ENCODE results near the gene FAM3C.
"Not testable (repeated sequence)": the region's sequence is repeated elsewhere in the genome, so short reads cannot be mapped to it uniquely, and the experiment has no call there.

FAM3C gene

DNA sequence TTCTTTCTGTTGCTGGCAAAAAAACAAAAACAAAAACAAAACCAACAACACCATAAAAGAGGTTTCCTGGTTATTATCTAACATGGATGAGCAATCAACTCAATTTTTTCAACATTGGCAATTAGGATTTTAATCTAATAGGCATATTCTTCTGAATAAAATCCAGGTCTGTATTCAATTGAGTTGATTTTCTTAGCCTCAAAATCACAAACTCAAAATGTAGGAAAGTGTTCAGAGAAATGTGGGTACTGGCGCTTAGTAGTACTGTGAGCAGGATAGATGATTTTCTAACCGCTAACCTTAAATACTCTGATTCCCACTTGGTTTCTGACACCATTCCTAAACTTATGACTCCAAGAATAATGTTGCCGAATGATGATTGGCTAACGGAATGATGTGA is 61.7 kb downstream of the FAM3C start:
- no peak for DNase-seq (ENCODE audit: low read depth in 2 of 3, low spot score in 2 of 3)

DNA sequence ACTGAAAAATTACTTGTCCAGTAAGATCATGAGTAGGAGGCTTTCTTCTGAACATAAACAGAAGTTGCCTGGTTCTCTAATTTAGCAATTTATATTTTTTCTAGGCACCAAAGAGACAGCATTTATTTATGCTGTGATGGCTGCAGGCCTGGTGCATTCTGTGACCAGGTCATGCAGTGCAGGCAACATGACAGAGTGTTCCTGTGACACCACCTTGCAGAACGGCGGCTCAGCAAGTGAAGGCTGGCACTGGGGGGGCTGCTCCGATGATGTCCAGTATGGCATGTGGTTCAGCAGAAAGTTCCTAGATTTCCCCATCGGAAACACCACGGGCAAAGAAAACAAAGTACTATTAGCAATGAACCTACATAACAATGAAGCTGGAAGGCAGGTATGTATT is 64.5 kb downstream of the FAM3C start:
- DNase-seq (ENCODE audit: low read depth in 2 of 3, low spot score in 2 of 3) = no peak

DNA sequence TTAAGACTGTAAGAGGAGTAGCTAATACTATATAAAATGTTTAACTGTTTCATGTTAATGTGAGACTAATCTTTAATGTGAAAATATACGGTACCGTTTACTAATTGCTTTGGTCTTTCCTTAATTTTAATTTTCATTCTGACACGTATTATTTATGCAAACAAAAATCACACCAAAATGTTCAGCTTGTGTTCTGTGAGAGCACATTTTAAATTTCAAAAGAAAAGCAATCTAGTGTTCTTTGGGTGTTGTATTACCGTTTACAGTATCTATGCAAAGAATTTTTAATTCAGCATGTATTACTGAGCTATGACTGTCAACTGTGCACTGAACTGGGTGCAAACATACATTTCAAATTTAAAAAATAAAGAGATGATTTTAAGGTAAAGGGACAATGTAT is 65.1 kb downstream of the FAM3C start:
- DNase-seq (ENCODE audit: low read depth in 2 of 3, low spot score in 2 of 3) = no peak

DNA sequence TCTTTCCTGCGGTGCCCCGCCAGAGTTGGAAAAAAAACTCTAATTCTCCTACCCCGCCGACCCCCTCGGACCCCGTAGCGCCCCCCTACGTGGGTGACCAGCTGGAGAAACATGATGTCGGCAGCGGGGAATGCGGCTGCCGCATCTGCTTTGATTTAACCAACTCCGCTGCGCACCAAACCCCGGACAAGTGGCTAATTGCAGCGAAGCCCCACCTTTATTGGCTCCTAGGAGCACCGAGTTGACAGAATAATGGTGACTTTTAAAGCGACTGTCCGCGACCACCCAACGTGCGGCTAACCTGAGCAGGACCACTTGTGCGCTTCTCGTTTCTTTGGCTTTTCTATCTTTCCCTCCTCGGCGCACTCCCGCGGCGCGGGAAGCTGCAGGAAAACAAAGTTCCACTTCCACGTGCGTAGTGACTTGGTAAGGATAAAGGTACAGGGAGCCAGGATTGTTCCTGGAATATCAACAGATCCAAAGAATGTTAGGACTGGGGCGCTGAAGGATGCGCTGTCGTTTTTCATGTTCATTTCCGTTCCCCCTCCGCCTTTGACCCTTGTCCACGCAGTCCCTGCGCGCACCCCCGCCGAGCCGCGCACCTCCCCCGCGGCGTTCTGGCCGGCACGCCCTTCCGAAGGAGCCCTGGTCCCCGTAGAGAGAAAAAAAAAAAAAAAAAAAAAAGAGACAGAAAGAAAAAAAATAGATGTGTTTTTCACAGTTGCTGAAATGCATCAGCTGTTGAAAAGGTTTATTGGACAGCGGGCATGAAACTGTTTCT is 65.9 kb downstream of the FAM3C start:
- DNase-seq (ENCODE audit: low read depth in 2 of 3, low spot score in 2 of 3) = no peak

DNA sequence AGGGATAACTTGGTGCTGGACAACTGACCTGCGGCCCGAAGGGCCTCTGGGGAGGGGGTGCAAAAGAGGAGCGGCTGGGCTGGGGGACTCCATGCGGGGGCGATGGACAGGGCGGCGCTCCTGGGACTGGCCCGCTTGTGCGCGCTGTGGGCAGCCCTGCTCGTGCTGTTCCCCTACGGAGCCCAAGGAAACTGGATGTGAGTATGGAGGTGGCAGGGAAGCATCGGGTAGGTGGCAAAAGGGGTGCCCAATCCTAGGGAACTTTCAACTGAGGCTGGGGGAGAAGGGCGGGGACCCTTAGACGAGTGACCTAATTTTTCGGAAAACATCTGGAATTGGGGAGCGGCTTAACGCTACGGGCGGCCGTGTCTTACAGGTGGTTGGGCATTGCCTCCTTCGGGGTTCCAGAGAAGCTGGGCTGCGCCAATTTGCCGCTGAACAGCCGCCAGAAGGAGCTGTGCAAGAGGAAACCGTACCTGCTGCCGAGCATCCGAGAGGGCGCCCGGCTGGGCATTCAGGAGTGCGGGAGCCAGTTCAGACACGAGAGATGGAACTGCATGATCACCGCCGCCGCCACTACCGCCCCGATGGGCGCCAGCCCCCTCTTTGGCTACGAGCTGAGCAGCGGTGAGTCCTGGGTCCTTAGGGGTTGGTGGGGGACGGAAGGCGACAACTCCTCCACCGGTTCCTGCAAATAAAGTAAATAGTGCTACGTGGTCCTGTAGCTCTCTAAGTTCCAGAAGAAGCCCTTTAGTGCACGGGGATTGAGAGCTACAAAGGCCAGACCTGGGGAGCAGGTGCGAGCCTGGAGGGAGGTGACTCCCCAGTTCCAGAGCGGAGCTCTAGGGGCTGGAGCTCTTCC is 66.7 kb downstream of the FAM3C start:
- no peak for DNase-seq (ENCODE audit: low read depth in 2 of 3, low spot score in 2 of 3)

DNA sequence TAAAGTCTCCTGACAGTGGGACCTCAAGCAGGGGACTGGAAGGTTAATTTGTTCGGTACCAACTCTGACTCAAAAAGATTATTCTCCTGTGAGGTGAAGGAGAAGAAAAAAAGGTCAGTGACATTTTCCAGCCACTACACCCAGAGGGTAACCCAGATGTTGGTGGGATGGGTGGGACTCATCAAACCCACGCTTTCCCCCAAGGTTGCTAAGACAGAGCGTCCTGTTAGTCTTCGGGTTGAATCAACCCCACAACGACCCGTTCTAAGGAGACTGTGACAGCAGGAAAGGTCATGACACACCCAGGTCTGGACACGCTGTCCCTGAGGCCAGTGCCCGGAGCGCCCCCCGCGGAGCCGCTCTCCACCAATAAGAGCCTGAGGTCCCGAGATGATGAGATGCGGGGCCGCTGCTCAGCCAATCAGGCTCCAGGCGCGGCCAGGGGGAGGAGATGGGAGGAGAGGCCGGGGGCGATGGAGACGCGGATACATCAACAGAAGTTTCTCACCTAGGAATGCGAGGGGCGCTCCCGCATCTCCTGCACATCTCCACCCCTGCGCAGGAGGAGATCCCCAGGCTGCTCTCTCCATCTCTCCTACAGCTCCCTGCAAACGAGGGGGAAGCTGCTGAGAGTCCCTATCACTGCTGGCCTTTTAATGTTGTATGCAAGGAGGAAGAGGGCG is 67.5 kb downstream of the FAM3C start, which contains the start of gene WNT16:
TSS of gene WNT16 (plus strand) at position 493 of the 683 bp plus-strand sequence. CDS start 293 bp downstream, outside the sequence.
- DNase-seq (ENCODE audit: low read depth in 2 of 3, low spot score in 2 of 3) = no peak

DNA sequence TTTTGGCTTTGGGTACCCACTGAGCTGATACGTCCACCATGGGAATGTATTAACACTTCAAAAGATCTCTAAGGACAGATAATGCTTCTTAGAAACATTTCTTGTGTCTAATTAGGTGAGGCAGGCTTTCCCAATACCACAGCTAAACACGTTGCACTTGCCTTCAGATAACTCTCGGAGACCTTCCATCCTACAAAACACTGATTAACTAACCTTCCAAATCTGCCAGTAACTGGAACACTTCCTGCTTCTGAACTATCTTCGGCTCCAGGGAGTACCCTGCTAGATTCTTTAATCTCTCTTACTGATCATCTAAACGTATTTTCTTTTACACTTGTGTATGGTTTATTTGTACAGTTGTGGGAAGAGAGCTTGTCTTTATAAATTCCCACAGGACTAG is 68.4 kb downstream of the FAM3C start:
- no peak for DNase-seq (ENCODE audit: low read depth in 2 of 3, low spot score in 2 of 3)

DNA sequence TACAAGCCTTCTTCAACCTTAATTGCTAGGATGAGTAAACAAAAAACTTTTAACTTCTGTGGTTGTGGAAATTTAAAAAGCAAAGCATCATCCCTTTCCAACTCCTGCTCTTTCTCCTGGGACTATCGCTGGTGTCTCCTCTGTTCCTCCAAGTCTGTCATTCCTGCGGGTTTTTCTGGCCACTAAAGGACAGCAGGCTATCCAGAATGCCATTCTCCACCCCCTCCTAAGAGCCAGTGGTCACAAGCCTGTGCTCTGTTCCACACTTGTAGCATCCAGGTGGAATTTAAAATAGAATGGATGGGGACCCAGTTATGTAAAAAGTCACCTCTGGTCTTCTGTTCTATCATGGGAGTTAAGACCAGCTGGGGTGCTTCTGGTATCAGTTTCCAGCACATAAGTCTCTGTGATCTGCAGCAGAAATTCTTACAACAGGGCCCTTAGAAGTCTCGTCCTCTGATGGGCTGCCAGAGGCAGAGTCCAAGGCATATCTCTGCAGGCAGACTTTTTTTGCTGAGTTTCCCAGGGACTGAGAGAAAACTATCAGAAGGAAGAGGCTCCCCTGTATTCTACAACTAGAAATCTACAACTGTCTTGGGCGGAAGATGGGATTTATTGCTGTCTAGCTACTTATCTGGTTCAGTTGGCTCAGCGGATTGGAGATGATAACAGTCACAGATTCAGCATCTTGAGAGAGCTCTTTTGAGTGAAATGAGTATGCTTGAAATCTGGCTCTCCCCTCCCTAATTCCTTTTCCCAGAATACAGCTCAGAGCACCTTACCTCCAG is 72.4 kb downstream of the FAM3C start:
- DNase-seq (ENCODE audit: low read depth in 2 of 3, low spot score in 2 of 3) = no peak

DNA sequence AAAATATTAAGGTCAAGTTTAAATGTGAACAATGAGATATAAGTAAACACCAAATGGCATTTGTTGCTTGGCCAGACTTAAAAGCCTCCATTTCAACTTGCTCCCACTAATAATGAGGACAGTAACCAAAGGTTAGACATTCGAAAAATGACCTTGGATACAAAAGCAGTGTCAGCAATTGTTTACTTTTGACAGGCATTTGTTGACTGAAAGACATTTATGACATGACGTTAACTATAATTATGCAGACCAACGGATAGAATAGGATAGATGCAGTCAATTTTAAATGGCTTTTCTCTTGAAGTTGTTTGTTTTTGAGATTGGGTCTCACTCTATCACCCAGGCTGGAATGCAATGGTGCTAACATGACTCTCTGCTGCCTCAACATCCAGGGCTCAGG is 73.6 kb downstream of the FAM3C start:
- DNase-seq (ENCODE audit: low read depth in 2 of 3, low spot score in 2 of 3) = no peak

DNA sequence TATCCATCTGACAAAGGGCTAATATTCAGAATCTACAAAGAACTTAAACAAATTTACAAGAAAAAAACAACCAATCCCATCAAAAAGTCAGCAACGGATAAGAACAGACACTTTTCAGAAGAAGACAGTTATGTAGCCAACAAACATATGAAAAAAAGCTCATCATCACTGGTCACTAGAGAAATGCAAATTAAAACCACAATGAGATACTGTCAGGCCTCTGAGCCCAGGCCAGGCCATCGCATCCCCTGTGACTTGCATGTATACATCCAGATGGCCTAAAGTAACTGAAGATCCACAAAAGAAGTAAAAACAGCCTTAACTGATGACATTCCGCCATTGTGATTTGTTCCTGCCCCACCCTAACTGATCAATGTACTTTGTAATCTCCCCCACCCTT is 80.9 kb downstream of the FAM3C start:
- DNase-seq (ENCODE audit: low read depth in 2 of 3, low spot score in 2 of 3) = not testable (repeated sequence)

DNA sequence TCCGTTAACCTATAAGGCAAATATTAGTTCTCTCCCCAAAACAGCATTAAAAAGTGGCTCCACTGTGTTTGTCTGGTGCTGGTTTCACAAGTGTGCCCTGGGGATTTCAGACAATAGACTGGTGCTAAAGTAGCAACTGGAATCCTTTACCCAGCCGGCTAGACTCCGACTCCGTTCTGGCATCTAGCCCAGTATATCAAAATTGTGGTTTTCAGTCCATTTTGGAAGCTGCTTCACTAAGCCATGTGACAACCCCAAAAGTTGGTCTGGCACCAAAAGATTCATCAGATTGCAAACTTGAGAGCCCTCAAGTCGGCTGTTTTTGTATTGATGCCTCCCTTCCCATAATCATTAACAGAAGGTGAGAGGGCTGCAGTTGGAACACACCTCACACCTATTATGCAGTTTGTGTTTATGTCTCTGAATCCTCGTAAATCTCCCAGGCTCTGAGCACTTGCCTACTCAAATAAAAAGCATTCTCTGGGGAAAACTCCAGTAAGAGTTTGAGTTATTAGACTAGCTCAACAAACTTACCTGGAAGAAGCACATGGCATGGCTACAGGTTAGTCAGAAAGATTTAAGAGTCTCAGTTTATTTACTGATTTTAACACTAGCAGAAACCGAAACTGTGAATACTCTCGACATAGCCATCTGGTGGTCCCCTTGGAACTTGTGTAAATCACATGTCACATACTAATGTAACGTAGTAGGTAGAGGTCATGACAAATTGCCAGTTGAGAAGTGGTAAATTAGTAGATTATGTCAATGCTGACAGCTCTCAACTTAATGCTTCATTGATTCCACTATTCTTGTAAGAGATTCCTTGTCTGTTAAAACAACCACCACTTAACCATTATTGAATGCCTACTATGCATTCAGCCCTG is 82.1 kb downstream of the FAM3C start:
- no peak for DNase-seq (ENCODE audit: low read depth in 2 of 3, low spot score in 2 of 3)

DNA sequence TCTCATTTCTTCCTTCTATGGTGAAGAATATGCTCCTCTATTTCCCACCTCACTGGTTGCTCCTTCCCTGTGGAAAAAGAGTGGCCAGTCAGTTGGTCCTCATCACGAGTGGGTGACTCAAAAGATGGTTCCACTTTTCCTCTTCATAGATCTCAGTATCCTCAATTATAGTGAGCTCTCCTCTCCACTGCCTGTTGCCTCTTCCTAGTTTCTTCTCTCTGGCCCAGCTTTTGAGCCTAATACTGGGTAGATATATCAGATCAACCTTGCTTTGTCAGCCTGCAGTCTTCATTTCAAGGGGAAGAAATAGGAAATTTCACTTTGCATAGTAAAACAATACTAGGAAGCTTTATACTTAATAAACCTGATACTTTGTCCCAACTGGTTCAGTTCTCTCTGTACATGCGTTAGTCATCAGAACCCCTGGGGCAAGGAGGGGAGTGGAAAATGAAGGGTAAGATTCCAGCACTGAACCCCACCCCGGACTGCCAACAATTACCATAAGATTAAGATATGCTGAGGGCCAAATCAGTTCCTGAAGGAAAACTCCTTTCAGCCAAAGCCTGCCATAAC is 82.8 kb downstream of the FAM3C start:
- DNase-seq (ENCODE audit: low read depth in 2 of 3, low spot score in 2 of 3) = no peak

DNA sequence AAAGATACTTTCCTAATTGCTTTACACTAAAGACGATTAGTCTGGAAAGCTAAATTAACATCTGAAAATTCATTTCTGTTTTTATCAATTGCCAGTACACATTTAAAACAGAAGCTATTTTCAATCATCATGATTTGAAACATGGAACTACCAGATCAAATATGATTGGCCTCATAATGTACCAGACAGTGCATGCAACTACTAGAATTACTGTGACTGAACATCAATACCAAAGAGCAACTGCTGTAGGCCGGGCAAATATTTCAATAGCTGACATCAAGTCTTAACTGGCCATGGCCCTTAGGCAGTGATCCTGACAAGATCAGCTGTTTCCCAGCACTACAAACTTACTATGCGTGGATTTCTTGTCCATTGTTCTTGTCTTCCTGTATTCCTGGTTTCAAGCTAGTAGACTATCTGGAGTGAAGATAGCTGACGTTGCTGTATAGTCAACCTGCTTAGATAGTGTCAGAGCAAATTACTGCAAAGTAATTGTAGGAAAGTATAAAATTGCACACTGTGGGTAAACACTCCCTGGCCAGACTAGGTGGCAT is 89.0 kb downstream of the FAM3C start:
- no peak for DNase-seq (ENCODE audit: low read depth in 2 of 3, low spot score in 2 of 3)

DNA sequence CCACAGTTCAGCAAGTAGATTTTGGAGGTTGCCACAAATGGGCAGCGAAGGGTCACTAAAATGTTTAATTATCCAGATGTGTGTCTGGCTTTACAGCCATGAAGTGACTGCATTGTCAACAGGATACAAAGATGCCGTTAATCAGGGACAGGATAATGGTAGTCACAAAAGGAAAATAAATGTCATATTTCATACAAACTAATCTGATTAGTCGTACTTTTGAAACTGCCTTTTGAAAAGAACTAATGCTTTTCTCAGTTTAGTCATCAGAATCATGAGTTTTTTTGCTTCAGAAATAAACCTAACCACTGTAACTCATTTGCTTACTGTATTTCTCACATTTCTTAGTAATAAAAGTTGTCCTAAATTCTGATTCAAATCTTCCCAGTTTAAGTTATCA is 89.5 kb downstream of the FAM3C start:
- no peak for DNase-seq (ENCODE audit: low read depth in 2 of 3, low spot score in 2 of 3)

DNA sequence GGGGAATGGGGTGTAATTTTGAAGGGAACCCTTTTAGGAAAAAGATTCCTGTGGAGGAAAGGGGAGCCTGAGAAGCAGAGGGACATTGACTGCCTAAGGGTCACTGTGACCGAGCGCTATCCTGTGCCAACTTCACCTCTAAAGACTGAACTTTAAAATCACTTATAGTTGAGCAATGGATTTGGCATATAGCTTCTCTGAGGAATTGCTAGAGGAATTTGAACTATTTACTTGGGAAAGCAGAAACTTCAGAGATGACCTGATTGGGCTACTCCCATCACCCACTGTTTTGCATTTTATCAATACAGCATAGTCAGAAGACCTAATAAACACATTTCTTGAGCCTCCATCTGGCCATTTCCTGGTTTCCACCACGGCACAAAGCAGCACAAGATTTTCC is 91.0 kb downstream of the FAM3C start:
- no peak for DNase-seq (ENCODE audit: low read depth in 2 of 3, low spot score in 2 of 3)

DNA sequence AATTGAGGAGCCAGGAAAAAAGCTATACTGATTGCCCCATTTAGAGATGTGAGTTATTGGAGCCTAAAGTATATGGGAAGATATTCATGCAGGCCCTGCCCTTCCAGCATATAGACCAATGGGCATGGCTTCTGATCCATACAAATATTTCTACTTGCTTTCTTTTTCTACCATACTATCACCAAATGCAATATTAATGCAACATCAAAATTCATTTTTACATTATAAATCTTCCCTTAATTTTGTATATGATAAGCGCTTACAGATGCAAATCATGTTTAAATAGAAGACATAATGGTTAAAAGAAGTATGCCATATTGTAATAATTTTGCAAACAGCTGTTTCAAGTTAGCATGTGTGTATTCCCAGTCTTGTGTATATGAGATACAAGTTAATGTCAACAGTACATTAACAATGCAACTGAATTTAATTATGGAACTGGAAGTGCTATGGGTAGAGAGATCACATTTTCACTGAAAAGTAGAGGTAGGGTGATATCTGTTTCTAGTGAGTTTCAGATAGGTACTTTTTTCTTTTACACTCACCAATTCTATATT is 91.9 kb downstream of the FAM3C start:
- no peak for DNase-seq (ENCODE audit: low read depth in 2 of 3, low spot score in 2 of 3)

DNA sequence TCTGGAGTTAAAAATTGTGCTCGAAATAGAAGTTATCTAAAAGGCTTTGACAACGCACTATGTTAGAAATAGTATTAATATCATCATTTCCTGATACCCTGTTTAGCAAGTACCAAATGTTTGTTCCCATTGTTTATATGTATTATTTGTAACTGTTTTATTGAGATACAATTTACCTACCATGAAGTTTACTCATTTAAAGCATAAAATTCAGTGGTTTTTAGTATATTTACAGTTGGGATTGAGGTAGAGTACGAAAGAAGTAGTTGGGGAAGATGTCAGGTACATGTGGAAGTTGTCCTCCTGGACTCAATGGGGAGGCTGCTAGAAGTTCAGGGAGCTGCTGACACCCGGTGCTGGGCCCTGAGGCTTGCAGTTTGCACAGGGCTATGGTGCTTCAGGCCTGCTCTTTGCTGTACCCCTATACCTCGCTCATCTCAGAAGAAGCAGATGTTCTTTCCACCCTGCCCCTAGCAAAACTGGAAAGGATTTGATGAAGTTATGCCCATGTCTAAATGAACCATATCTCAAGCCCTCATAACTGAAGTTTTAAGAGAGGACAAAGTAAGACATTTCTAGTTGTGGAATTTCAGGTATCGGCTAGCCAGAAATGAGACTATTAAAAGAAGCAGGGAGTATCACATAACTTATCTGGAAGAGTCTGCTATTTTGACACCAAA is 92.5 kb downstream of the FAM3C start:
- DNase-seq (ENCODE audit: low read depth in 2 of 3, low spot score in 2 of 3) = no peak

DNA sequence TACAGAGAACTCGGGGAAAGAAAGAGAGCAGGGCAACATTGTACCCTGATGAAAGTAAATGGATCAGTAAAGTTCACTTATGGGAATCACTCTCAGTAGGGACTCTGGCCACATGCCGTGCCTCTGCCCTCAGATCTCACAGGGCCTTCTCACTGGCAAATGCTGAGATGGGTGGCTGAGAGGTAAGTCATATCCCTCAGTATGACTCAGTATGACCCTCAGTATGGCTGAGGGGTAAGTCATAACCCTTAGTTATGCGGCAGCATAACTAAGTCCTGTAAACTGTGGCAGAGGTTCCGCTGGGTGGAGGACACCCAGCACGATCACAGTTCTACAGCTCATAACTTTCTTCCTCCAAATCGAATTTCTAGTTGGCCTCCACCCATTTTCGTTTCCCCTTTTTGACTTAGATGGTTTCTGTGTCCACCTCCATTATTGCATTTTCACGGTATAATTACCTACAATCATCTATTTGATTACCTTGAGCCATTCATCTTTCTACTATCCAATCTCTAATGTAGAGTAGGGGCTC is 93.8 kb downstream of the FAM3C start:
- no peak for DNase-seq (ENCODE audit: low read depth in 2 of 3, low spot score in 2 of 3)

All from activated CD8-positive, alpha-beta memory T cell treated with anti-CD3 and anti-CD28 coated beads for 48 hours (primary cell).